ENCODE results near the gene SLC25A26.

SLC25A26 gene

GRCh38 chr3:66411961-66412887 is 191.4 kb downstream of the SLC25A26 start:
- Histone ChIP-seq H3K4me3 (ENCODE audit: low read depth, low read length) (no peak overlapping the region), H3K36me3 (peaks cover 4% of the 10 kb centered on the region; the same call in 1 of the 2 replicates), H3K27ac (no peak overlapping the region), H3K9me3 (ENCODE audit: severe bottlenecking) (no peaks in the 10 kb centered on the region), H3K27me3 (ENCODE audit: insufficient read depth, low read depth, severe bottlenecking) (no peaks in the 10 kb centered on the region)
- DNase-seq, result no peak
- no peak for TF ChIP-seq CTCF (IDR thresholded peaks at IDR 0.05; ENCODE audit: low read depth, low read length)

GRCh38 chr3:66413151-66413751 is 192.4 kb downstream of the SLC25A26 start:
- DNase-seq, result no peak
- Histone ChIP-seq H3K4me3 (ENCODE audit: low read depth, low read length) (no peak overlapping the region), H3K27ac (no peak overlapping the region), H3K9me3 (ENCODE audit: severe bottlenecking) (no peaks in the 10 kb centered on the region), H3K36me3 (peaks cover under 1% of the 10 kb centered on the region; the same call in 1 of the 2 replicates), H3K27me3 (ENCODE audit: insufficient read depth, low read depth, severe bottlenecking) (no peaks in the 10 kb centered on the region)
- TF ChIP-seq CTCF (IDR thresholded peaks at IDR 0.05; ENCODE audit: low read depth, low read length), result no peak

GRCh38 chr3:66414846-66415245 is 194.0 kb downstream of the SLC25A26 start:
- Histone ChIP-seq H3K27ac (no peak overlapping the region), H3K27me3 (ENCODE audit: insufficient read depth, low read depth, severe bottlenecking) (no peaks in the 10 kb centered on the region), H3K9me3 (ENCODE audit: severe bottlenecking) (no peaks in the 10 kb centered on the region), H3K4me3 (ENCODE audit: low read depth, low read length) (no peak overlapping the region), H3K36me3 (no peaks in the 10 kb centered on the region)
- no peak for DNase-seq
- no peak for TF ChIP-seq CTCF (IDR thresholded peaks at IDR 0.05; ENCODE audit: low read depth, low read length)

- no peaks in the 10 kb centered on the region for H3K9me3 ChIP-seq (ENCODE audit: severe bottlenecking)
- no peak for DNase-seq
- no peaks in the 10 kb centered on the region for H3K27me3 ChIP-seq (ENCODE audit: insufficient read depth, low read depth, severe bottlenecking)
- TF ChIP-seq CTCF (IDR thresholded peaks at IDR 0.05; ENCODE audit: low read depth, low read length), result no peak
- H3K36me3 ChIP-seq, result no peaks in the 10 kb centered on the region
- no peak overlapping the region for H3K4me3 ChIP-seq (ENCODE audit: low read depth, low read length)
- H3K27ac ChIP-seq, result no peak overlapping the region
These were observed 195.1 kb downstream of the SLC25A26 start for GRCh38 chr3:66415867-66416428.

- no peaks in the 10 kb centered on the region for H3K27me3 ChIP-seq (ENCODE audit: insufficient read depth, low read depth, severe bottlenecking)
- H3K4me3 ChIP-seq (ENCODE audit: low read depth, low read length), result no peak overlapping the region
- DNase-seq, result no peak
- H3K9me3 ChIP-seq (ENCODE audit: severe bottlenecking), result peaks cover 6% of the 10 kb centered on the region
- no peaks in the 10 kb centered on the region for H3K36me3 ChIP-seq
- no peak overlapping the region for H3K27ac ChIP-seq
- TF ChIP-seq CTCF (IDR thresholded peaks at IDR 0.05; ENCODE audit: low read depth, low read length), result no peak
These were observed 195.9 kb downstream of the SLC25A26 start for GRCh38 chr3:66416556-66417304.

Data from WERI-Rb-1 (cell line).